HG02884 (cell line): ENCODE measurements around the gene APOA5.
"Not testable (repeated sequence)": the region's sequence is repeated elsewhere in the genome, so short reads cannot be mapped to it uniquely, and the experiment has no call there.

Experiments
- ATAC-seq: cut with Tn5 transposase; IDR thresholded peaks from one replicate; pipeline ENCODE4 v1.9.1; 2021; ENCODE audit warnings: mild to moderate bottlenecking, moderate library complexity; ENCODE audit not compliant: unreplicated experiment

Gene APOA5

GRCh38 chr11:116801662-116802061, 10.0 kb upstream of the APOA5 start:
- ATAC-seq: not testable (repeated sequence)

- no peak for ATAC-seq
Observed at GRCh38 chr11:116800610-116801009, 8.9 kb upstream of the APOA5 start.

GRCh38 chr11:116798368-116798767, 6.7 kb upstream of the APOA5 start:
- ATAC-seq: no peak

- no peak for ATAC-seq
Observed at GRCh38 chr11:116797816-116798215, 6.1 kb upstream of the APOA5 start.

- ATAC-seq: no peak
Observed at GRCh38 chr11:116796548-116796947, 4.9 kb upstream of the APOA5 start.

- no peak for ATAC-seq
Observed at GRCh38 chr11:116794851-116795250, 3.2 kb upstream of the APOA5 start.

- ATAC-seq: no peak
Observed at GRCh38 chr11:116793772-116794097, 2.1 kb upstream of the APOA5 start.

DNA sequence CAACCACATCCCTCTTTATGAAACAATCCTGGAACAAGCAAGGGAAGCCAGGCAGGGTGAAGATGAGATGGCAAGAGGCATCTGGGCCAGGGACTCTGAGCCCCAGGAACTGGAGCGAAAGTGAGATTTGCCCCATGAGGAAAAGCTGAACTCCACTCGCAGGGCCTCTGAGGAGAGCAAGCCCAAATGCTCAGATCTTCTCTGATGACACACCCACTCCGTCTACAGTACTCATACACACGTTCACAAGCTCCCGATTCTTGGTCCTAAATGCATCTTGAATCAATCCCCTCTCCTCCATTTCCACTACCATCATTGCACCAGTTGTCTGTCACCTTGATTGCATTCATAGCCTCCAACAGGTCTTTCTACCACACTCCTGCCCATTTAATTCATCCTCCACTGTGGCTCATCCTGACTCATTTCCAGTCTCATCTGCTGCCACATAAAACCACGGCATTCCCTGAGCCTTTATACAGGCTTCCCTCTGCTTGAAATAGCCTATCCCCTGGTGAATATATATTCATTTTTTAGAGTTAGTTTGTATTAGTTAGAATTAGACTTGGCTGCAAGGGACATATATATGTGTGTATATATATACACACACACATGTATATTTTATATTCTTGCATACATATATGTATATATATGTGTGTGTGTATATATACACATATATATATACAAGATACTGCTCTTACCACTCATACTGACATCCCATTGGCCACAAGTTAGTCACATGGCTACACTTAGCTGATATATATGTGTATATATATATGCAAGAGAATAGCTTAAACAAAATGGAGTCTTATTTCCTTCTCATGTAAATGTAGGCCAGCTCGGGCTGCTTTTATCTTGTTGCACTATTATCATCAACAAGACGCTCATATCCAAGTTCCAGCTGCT, 1.4 kb upstream of the APOA5 start:
- ATAC-seq: no peak

GRCh38 chr11:116792144-116792868, 627 bp upstream of the APOA5 start:
- ATAC-seq: no peak

GRCh38 chr11:116791002-116791812, 472 bp downstream of the APOA5 start:
- ATAC-seq: no peak

DNA sequence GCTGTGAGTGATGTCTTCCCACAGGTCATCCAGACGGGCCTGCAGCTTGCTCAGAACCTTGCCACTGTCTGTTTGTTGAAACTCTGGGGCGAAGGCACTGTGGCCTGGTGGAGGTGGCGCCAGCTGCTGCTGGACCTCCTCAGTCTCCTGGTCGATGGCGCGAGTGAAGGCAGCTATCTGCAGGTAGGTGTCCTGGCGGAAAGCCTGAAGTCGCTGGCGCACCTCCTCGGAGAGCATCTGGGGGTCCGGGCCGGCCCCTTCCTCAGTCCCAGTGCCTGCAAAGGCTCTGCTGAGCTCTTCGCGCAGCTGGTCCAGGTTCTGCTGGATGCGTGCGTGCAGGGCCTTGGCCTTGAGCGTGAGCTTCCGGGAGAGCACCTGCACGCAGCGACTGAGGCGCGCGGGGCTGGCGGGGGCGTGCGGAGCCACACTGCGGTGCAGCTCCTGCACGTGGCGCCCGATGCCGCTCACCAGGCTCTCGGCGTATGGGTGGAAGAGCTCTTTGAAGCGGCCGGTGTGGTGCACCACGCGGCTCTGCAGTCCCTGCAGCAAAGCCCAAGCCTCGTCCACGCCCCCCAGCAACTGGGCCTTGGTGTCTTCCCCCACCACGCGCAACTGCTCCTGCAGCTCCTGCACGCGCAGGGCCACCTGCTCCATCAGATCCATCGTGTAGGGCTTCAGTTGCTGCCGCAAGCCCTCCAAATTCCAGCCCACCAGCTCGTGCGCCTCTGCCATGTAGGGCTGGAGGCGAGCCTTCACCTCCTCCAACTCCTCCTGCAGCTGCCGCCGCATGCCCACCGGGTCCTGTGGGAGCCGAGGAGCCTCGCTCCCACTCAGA, 1.3 kb downstream of the APOA5 start:
- no peak for ATAC-seq

DNA sequence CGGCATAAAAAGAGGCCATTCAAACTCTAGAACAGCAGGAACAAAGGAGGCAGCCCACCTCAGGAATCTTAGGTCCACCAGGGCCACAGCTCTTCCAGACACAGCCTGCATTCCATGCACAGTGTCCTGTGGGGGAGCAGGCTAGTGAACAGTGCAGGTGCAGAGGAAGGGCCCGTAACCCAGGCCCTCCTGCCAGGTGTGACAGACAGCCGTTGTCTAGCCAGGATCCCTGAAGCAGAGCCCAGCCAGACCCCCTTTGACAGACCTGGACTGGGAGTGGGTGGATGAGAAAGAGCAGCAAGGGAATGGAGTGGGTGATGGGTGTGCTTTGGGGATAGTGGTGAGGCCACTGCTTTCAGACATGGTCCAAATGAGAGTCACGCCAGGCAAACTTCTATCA, 2.7 kb downstream of the APOA5 start:
- ATAC-seq: no peak

GRCh38 chr11:116788534-116788933, 3.1 kb downstream of the APOA5 start:
- ATAC-seq: no peak

DNA sequence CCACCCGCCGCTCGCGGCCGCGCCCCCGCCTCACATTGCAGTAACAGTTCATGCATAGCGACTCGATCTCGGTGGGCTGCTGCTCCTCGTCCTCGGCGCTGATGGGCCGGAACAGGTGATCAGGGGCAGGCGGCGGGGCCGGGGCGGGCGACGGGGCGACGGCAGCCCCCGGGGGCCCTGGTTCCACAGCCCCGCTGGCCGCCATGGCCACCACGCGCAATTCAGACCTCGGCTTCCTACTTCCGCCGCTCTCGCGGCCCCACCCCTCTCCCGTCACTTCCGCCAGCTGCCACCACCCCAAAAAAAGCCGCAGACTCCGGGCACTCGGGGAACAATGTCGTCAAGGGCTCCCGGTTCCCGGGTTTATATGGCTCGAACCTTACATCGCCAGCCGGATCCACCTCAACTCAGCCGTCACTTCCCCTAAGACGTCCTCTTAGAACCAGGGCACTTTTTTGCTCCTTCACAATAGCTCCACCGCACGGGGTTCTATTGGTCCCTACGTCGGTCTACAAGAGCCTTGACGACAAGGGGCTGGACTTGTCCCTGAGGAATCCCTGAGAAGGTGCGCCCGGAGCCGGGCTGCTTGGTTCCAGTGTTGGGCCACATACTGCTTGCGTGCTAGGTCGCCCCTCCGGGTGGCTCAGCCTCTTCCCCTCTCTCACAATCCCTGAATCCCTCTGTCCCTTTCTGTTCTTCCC, 3.7 kb downstream of the APOA5 start, which contains the start of gene ZPR1:
ZPR1 (minus strand) TSS at position 238 of the 701 bp plus-strand sequence; CDS start at position 205, 33 bp downstream.
- peak; percentile 87 for ATAC-seq

DNA sequence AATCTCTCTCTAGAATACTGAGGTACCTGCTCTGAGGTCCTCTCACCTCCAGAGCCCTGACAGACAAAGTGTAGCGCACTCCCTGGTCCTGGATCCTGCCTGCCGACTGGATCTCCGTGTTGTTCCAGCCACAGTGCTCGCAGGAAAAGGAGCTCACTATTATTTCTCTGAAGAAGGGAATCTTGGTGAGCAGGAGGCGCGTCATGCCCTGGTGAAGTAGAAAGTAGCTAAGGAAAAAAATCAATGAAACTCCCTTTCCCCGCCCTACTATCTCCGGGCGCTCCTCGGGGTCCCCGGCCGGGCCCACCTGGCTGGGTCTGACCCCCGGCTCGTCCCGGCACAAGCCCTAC, 4.3 kb downstream of the APOA5 start:
- no peak for ATAC-seq

- ATAC-seq: no peak
Observed at GRCh38 chr11:116786966-116787365, 4.7 kb downstream of the APOA5 start.

DNA sequence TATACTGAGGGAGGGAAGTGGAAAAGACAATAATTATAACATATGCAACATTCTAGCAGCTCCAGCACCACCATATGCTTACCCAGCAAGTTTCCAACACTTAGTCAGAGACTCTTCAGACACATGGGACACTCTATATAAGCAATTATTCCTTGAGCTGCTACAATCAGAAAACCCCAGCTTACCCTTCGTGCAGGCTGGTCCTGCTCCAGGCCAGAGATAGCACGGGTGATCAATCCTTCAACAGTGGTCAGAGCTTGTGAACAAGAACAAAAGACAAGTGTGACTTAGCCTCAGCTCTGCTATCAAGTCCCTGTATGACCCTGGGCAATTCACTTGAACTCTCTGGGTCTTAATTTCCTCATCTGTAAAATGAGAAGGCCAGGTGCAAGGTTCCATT, 5.4 kb downstream of the APOA5 start:
- ATAC-seq: no peak

DNA sequence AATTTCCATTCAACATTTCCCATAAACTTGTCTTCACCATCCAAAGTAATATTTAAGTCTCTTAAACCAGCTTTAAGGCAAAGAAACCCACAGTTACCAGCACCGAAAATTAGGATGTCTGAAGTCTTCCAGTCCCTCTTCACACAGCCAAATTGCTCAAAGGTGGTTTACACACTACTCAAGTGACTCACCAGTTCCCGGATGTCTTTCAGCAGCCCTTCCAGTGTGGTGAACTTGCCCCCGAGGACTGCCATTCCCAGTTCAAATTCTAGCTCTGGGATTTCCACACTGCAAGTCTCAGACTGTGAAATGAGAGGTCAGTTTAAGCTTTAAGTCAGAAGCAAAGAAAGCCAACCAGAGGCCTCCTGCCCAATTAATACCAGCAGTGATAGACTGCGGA, 9.0 kb downstream of the APOA5 start:
- ATAC-seq: no peak

- no peak for ATAC-seq
Observed at GRCh38 chr11:116778556-116778955, 13.1 kb downstream of the APOA5 start.

DNA sequence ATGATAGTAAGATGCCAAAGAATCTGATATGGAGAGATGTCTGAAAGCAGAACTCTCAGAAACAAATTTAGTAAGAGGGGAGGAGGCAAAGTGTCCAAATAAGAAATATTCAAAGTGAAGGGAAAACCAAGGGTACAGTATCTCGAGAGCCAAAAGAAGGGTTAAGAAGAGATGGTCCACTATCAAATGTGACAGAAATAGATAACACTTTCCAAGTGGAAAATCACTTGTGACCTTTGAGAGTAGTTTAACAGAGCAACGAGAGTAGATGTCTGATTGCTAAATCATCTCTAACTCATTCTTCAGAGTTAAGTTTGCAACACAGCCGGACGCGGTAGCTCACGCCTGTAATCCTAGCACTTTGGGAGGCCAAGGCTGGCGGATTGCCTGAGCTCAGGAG, 14.6 kb downstream of the APOA5 start:
- no peak for ATAC-seq
